HepG2 (cell line): ENCODE data around the gene ARMH2. TPM values are rescaled to one million over a fixed set of nuclear protein-coding genes. Genes with fewer than 3 reads are reported as not detected.

ENCODE experiments used
- GATAD2A ChIP-seq: IDR thresholded peaks from 2 replicates; pipeline ENCODE4 v1.6.1; 2016
- NFKB2 ChIP-seq: sonication (generic); formaldehyde crosslinking; IDR thresholded peaks from 2 replicates; pipeline ENCODE4 v1.4.0; 2020; ENCODE audit warnings: missing genetic modification reagents, borderline replicate concordance
- PAF1 ChIP-seq: IDR thresholded peaks from 2 replicates; pipeline ENCODE4 v1.6.1; 2016; ENCODE audit warnings: missing genetic modification reagents, missing compliant biosample characterization
- REXO4 ChIP-seq: sonication (generic); formaldehyde crosslinking; IDR thresholded peaks from 2 replicates; pipeline ENCODE4 v1.8.0; 2022; ENCODE audit warnings: missing genetic modification reagents, mild to moderate bottlenecking, borderline replicate concordance
- ZBTB8A ChIP-seq: sonication (generic); formaldehyde crosslinking; IDR thresholded peaks from 2 replicates; pipeline ENCODE4 v1.4.0; 2020; ENCODE audit warnings: mild to moderate bottlenecking, low read depth, missing genetic modification reagents, borderline replicate concordance
- ZNF558 ChIP-seq: sonication (generic); formaldehyde crosslinking; IDR thresholded peaks from 2 replicates; pipeline ENCODE4 v1.9.0; 2022; ENCODE audit warnings: mild to moderate bottlenecking, missing genetic modification reagents, borderline replicate concordance
- ZNF747 ChIP-seq: sonication (generic); formaldehyde crosslinking; IDR thresholded peaks from 2 replicates; pipeline ENCODE4 v1.8.1; 2023; ENCODE audit warnings: missing genetic modification reagents, mild to moderate bottlenecking, borderline replicate concordance
- ZNF781 ChIP-seq: sonication (generic); formaldehyde crosslinking; IDR thresholded peaks from 2 replicates; pipeline ENCODE4 v1.5.1; 2020; ENCODE audit warnings: borderline replicate concordance, mild to moderate bottlenecking, missing genetic modification reagents; ENCODE audit errors: not compliant biosample characterization
- ZNF841 ChIP-seq: sonication (generic); formaldehyde crosslinking; IDR thresholded peaks from 2 replicates; pipeline ENCODE4 v1.8.1; 2023; ENCODE audit warnings: missing genetic modification reagents, borderline replicate concordance
- polyA plus RNA-seq, 8 experiments: library from polyadenylated mRNA; depleted of rRNA in 3 of 8; stranded (reverse) in 7 of 8; unstranded in 1 of 8; fragments of >200 nt; fragmentation: Illumina TruSeq in 4 of 8; extraction: Trizol in 4 of 8; gene quantifications; 2 replicates each; pipeline versions ENCODE4 v1.2.1 to v1.2.3, GENCODE V29; 2011 to 2016; ENCODE audit warnings: low read depth in 4 of 8, missing spikeins in 1 of 8, mixed read lengths in 1 of 8; ENCODE audit not compliant: insufficient read depth in 1 of 8
- total RNA-seq, 5 experiments: library from RNA; depleted of rRNA; stranded (reverse); fragments of >200 nt; fragmentation: Illumina TruSeq; extraction: Trizol; gene quantifications; 2 replicates each; pipeline ENCODE4 v1.2.3, GENCODE V29; 2016; ENCODE audit warnings: low read depth in 1 of 5
- TF ChIP-seq, protein P1 (sequence below): sonication (generic); formaldehyde crosslinking; IDR thresholded peaks from 2 replicates; pipeline ENCODE4 v1.4.0; 2020; ENCODE audit warnings: missing genetic modification reagents
- TF ChIP-seq, protein P2 (sequence below): sonication (generic); formaldehyde crosslinking; IDR thresholded peaks from 2 replicates; pipeline ENCODE4 v1.5.1; 2020; ENCODE audit warnings: mild to moderate bottlenecking, moderate library complexity, missing genetic modification reagents
- TF ChIP-seq, protein P3 (sequence below): sonication (generic); formaldehyde crosslinking; IDR thresholded peaks from 2 replicates; pipeline ENCODE4 v1.5.0; 2020; ENCODE audit warnings: missing genetic modification reagents
- TF ChIP-seq, protein P4 (sequence below): sonication (generic); formaldehyde crosslinking; IDR thresholded peaks from 2 replicates; pipeline ENCODE4 v1.4.0; 2020; ENCODE audit warnings: low read depth, mild to moderate bottlenecking, missing genetic modification reagents
- TF ChIP-seq, protein P5 (sequence below): sonication (generic); formaldehyde crosslinking; IDR thresholded peaks from 2 replicates; pipeline ENCODE4 v1.4.0; 2020; ENCODE audit warnings: missing genetic modification reagents

Gene ARMH2
- total and polyA plus RNA-seq, 2 of the 13 experiments (the other 11 are each of a cell fraction or from before 2014, with no cell fraction given): not detected

DNA sequence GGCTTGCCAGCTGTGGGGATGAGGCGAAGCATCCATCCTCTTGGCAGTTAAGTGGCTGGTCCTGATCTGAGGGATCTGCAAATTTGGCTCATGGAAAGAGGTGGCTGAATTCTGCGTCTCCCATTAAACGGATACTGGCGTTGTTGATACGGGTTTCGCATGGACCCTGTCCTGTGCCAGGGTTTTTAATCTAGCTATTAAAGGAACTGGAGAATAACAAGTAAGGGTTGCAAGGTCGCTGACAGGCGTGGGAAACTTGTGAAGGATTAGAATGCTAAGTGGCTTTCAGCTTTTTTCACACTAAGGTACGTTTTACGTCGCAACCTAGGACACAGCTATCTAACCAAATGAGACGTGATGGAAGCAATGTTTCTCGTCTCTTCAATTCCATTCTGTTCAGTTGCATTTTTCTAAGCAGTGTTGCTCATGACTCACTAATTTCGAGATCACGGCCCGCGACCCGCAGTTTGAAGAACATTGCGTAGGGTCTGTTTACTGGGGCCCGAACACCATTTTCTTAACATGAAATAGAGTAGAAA, 23.1 kb downstream of the ARMH2 start (continued):
- TF ChIP-seq, protein P1, sequence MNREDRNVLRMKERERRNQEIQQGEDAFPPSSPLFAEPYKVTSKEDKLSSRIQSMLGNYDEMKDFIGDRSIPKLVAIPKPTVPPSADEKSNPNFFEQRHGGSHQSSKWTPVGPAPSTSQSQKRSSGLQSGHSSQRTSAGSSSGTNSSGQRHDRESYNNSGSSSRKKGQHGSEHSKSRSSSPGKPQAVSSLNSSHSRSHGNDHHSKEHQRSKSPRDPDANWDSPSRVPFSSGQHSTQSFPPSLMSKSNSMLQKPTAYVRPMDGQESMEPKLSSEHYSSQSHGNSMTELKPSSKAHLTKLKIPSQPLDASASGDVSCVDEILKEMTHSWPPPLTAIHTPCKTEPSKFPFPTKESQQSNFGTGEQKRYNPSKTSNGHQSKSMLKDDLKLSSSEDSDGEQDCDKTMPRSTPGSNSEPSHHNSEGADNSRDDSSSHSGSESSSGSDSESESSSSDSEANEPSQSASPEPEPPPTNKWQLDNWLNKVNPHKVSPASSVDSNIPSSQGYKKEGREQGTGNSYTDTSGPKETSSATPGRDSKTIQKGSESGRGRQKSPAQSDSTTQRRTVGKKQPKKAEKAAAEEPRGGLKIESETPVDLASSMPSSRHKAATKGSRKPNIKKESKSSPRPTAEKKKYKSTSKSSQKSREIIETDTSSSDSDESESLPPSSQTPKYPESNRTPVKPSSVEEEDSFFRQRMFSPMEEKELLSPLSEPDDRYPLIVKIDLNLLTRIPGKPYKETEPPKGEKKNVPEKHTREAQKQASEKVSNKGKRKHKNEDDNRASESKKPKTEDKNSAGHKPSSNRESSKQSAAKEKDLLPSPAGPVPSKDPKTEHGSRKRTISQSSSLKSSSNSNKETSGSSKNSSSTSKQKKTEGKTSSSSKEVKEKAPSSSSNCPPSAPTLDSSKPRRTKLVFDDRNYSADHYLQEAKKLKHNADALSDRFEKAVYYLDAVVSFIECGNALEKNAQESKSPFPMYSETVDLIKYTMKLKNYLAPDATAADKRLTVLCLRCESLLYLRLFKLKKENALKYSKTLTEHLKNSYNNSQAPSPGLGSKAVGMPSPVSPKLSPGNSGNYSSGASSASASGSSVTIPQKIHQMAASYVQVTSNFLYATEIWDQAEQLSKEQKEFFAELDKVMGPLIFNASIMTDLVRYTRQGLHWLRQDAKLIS: no peak
- TF ChIP-seq ZNF841 (no peak), ZNF747 (CRISPR knock-in tag) (no peak), NFKB2 (CRISPR knock-in tag) (no peak), ZNF781 (no peak), ZNF558 (0 out of 2 replicates have a peak, but pooled peaks have one; percentile 13), PAF1 (CRISPR knock-in tag) (no peak), ZBTB8A (CRISPR knock-in tag) (no peak), REXO4 (no peak), GATAD2A (CRISPR knock-in tag) (peak; percentile 6; the same call in 1 of the 2 replicates)
- TF ChIP-seq, protein P2, sequence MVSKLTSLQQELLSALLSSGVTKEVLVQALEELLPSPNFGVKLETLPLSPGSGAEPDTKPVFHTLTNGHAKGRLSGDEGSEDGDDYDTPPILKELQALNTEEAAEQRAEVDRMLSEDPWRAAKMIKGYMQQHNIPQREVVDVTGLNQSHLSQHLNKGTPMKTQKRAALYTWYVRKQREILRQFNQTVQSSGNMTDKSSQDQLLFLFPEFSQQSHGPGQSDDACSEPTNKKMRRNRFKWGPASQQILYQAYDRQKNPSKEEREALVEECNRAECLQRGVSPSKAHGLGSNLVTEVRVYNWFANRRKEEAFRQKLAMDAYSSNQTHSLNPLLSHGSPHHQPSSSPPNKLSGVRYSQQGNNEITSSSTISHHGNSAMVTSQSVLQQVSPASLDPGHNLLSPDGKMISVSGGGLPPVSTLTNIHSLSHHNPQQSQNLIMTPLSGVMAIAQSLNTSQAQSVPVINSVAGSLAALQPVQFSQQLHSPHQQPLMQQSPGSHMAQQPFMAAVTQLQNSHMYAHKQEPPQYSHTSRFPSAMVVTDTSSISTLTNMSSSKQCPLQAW: no peak
- TF ChIP-seq, protein P3, sequence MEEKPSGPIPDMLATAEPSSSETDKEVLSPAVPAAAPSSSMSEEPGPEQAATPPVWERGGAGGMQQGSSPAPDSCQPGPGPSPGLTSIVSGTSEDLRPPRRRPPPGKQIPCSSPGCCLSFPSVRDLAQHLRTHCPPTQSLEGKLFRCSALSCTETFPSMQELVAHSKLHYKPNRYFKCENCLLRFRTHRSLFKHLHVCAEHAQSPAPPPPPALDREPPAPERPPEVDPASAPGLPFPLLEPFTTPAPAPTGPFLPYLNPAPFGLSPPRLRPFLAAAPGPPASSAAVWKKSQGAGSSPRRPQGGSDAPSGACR (CRISPR knock-in tag): no peak
- TF ChIP-seq, protein P4, sequence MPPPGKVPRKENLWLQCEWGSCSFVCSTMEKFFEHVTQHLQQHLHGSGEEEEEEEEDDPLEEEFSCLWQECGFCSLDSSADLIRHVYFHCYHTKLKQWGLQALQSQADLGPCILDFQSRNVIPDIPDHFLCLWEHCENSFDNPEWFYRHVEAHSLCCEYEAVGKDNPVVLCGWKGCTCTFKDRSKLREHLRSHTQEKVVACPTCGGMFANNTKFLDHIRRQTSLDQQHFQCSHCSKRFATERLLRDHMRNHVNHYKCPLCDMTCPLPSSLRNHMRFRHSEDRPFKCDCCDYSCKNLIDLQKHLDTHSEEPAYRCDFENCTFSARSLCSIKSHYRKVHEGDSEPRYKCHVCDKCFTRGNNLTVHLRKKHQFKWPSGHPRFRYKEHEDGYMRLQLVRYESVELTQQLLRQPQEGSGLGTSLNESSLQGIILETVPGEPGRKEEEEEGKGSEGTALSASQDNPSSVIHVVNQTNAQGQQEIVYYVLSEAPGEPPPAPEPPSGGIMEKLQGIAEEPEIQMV: no peak
- TF ChIP-seq, protein P5, sequence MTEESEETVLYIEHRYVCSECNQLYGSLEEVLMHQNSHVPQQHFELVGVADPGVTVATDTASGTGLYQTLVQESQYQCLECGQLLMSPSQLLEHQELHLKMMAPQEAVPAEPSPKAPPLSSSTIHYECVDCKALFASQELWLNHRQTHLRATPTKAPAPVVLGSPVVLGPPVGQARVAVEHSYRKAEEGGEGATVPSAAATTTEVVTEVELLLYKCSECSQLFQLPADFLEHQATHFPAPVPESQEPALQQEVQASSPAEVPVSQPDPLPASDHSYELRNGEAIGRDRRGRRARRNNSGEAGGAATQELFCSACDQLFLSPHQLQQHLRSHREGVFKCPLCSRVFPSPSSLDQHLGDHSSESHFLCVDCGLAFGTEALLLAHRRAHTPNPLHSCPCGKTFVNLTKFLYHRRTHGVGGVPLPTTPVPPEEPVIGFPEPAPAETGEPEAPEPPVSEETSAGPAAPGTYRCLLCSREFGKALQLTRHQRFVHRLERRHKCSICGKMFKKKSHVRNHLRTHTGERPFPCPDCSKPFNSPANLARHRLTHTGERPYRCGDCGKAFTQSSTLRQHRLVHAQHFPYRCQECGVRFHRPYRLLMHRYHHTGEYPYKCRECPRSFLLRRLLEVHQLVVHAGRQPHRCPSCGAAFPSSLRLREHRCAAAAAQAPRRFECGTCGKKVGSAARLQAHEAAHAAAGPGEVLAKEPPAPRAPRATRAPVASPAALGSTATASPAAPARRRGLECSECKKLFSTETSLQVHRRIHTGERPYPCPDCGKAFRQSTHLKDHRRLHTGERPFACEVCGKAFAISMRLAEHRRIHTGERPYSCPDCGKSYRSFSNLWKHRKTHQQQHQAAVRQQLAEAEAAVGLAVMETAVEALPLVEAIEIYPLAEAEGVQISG (CRISPR knock-in tag): no peak
